ENCODE measurements around the gene SAMD11. TPM values are rescaled to one million over a fixed set of nuclear protein-coding genes. Genes with fewer than 3 reads are reported as not detected.
"Not testable (repeated sequence)": the region's sequence is repeated elsewhere in the genome, so short reads cannot be mapped to it uniquely, and the experiment has no call there.

The SAMD11 gene
- total RNA-seq, 2 experiments from 2014 or later: not detected

DNA sequence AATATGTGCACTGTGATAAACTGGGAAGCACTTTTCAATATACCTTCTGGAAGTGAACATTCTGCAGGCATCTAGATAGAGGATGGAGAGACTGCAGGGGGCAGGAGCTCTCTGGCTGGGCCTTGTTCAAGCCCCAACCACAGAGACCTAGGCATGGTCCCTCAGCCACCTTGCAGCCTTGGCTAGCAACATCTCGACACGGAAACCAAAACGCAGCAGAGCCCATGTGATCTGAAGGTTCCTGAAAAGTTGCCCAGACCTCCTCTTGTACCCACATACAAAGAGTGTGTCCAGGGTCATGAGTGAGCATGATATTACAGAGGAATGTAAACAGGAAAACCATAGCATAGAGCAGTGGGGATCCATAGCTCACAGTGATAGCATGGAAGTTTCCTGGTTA, 33.1 kb upstream of the SAMD11 start:
- peaks cover 27% of the 10 kb centered on the region for H3K27me3 Mint-ChIP-seq
- ATAC-seq (peak; percentile 63), DNase-seq (no peak)
- POLR2A ChIA-PET: no interaction called here
- intact Hi-C loops (cut with DNase I, micrococcal nuclease): no loop called here
- H3K4me3 Mint-ChIP-seq: no peak overlapping the region
- H3K4me1 Mint-ChIP-seq: peaks cover 12% of the 10 kb centered on the region
- H3K9me3 Mint-ChIP-seq (ENCODE audit: low read depth): no peaks in the 10 kb centered on the region
- CTCF ChIA-PET: interaction anchor here (0.7 to 1.2 kb wide), 2 partner anchors 15 to 955 kb away, joined by 3 read pairs; no protein-coding TSS in a partner anchor
- H3K27ac Mint-ChIP-seq: no peak overlapping the region
- H3K36me3 Mint-ChIP-seq (ENCODE audit: low read depth): no peaks in the 10 kb centered on the region

DNA sequence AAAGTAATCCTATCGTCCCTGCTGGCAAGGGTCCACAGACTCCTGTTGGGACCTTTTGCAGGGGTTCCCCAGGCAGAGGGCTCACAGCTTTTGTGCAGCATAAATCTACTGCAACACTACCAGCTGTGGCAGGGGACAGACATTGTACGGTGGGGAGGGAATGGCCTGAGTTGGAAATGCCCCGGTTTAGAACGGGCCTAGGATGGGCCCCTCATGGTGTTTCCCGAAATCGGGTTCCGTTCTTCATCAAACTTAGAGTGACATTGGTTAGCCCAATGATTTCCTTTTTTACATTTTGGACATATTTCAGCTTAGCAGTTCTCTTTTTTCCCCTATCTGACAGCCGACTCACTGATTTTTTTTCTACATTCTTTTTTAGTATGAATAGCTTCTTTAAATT, 26.5 kb upstream of the SAMD11 start:
- Mint-ChIP-seq H3K4me1 (peaks cover 12% of the 10 kb centered on the region), H3K4me3 (no peak overlapping the region), H3K36me3 (ENCODE audit: low read depth) (peaks cover 3% of the 10 kb centered on the region), H3K27ac (no peak overlapping the region), H3K9me3 (ENCODE audit: low read depth) (peaks cover 7% of the 10 kb centered on the region), H3K27me3 (peaks cover 28% of the 10 kb centered on the region)
- ATAC-seq: no peak
- intact Hi-C loops (cut with DNase I, micrococcal nuclease): no loop called here
- CTCF ChIA-PET: no interaction called here
- POLR2A ChIA-PET: no interaction called here
- DNase-seq: no peak

GRCh38 chr1:897951-898350, 25.8 kb upstream of the SAMD11 start:
- CTCF ChIA-PET; H3K27ac Mint-ChIP-seq; H3K9me3 Mint-ChIP-seq (ENCODE audit: low read depth); ATAC-seq; POLR2A ChIA-PET; H3K36me3 Mint-ChIP-seq (ENCODE audit: low read depth); H3K4me3 Mint-ChIP-seq; intact Hi-C loops (cut with DNase I, micrococcal nuclease); DNase-seq: not testable (repeated sequence)
- Mint-ChIP-seq H3K27me3 (peaks cover 28% of the 10 kb centered on the region), H3K4me1 (peaks cover 12% of the 10 kb centered on the region)

GRCh38 chr1:899636-900317, 23.9 kb upstream of the SAMD11 start:
- no peak overlapping the region for H3K27ac Mint-ChIP-seq
- H3K4me1 Mint-ChIP-seq: peaks cover 14% of the 10 kb centered on the region
- peaks cover 26% of the 10 kb centered on the region for H3K27me3 Mint-ChIP-seq
- H3K9me3 Mint-ChIP-seq (ENCODE audit: low read depth): peaks cover 7% of the 10 kb centered on the region
- CTCF ChIA-PET: no interaction called here
- peaks cover 3% of the 10 kb centered on the region for H3K36me3 Mint-ChIP-seq (ENCODE audit: low read depth)
- POLR2A ChIA-PET: no interaction called here
- no peak for DNase-seq
- ATAC-seq: no peak
- intact Hi-C loops (cut with DNase I, micrococcal nuclease): loop anchor here in 1 of 2 experiments (5.0 kb wide), 1 partner anchor 38 kb away; no protein-coding TSS in a partner anchor
- H3K4me3 Mint-ChIP-seq: no peak overlapping the region

DNA sequence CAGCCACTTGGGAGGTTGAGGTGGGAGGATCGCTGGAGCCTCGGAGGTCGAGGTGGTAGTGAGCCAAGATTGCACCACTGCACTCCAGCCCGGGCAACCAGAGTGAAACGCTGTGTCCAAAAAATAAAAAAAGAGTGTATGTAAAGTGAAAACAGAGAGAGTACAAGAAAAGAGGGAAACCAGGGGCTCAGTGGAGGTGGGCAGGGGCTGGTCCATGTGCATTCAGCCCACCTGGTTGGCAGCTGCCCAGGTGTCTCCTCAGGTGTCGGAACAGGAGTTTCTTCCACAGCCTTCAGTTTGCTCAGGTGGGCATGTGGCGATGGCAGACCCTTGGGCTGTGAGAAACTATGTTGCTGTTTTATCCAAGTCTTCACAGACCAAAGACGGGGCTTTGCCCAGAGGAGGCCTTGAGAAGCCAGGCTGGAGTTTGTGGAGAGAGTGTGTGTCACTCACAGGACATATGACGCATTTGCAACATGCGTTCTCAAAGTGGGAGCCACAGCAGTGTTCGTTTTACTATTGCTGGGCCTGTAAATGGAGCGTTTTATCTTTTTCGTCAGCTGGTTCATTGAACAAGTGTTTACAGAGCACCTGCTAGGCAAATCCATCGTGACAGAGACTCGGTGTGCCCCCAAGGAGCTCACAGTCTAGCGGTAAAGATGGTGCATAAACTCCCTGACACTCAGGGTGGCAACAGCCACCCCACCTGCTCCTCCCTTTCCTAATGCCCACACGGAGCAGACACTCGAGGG, 22.4 kb upstream of the SAMD11 start:
- H3K9me3 Mint-ChIP-seq (ENCODE audit: low read depth): peaks cover 7% of the 10 kb centered on the region
- intact Hi-C loops (cut with DNase I, micrococcal nuclease): loop anchor here in 1 of 2 experiments (5.0 kb wide), 1 partner anchor 36 kb away; no protein-coding TSS in a partner anchor
- POLR2A ChIA-PET: no interaction called here
- DNase-seq (no peak), ATAC-seq (no peak)
- H3K27ac Mint-ChIP-seq: no peak overlapping the region
- H3K4me1 Mint-ChIP-seq: peaks cover 19% of the 10 kb centered on the region
- H3K27me3 Mint-ChIP-seq: peaks cover 29% of the 10 kb centered on the region
- H3K36me3 Mint-ChIP-seq (ENCODE audit: low read depth): peaks cover 3% of the 10 kb centered on the region
- CTCF ChIA-PET: no interaction called here
- H3K4me3 Mint-ChIP-seq: no peak overlapping the region

- Mint-ChIP-seq H3K4me3 (no peak overlapping the region), H3K27me3 (peaks cover 29% of the 10 kb centered on the region), H3K27ac (no peak overlapping the region), H3K36me3 (ENCODE audit: low read depth) (peaks cover 3% of the 10 kb centered on the region), H3K9me3 (ENCODE audit: low read depth) (peaks cover 7% of the 10 kb centered on the region), H3K4me1 (peaks cover 19% of the 10 kb centered on the region)
- CTCF ChIA-PET: interaction anchor here (0.6 kb wide), 1 partner anchor 466 kb away, joined by 3 read pairs; no protein-coding TSS in a partner anchor
- intact Hi-C loops (cut with DNase I, micrococcal nuclease): loop anchor here in 1 of 2 experiments (5.0 kb wide), 1 partner anchor 34 kb away; no protein-coding TSS in a partner anchor
- ATAC-seq: no peak
- no peak for DNase-seq
- POLR2A ChIA-PET: no interaction called here
These were observed 20.9 kb upstream of the SAMD11 start for GRCh38 chr1:902802-903201.

DNA sequence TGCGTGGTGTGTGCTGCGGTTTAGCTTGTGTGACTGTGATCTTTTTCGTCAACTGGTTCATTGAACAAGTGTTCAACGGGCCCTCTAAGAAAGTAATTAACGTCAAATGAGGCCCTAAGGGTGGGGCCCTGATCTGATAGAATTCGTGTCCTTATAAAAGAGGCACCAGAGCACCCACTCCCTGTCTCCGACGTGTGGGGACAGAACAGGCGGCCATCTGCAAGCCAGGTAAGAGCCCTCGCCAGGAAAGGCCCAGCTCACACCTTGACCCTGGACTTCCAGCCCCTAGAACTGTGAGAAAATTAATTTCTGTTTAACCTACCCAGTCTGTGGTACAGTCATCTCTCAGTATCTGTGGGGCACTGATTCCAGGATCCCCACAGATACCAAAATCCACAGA, 20.4 kb upstream of the SAMD11 start:
- Mint-ChIP-seq H3K4me1 (peaks cover 14% of the 10 kb centered on the region), H3K4me3 (peak overlapping the region; percentile 6), H3K9me3 (ENCODE audit: low read depth) (peaks cover 3% of the 10 kb centered on the region), H3K27ac (no peak overlapping the region), H3K36me3 (ENCODE audit: low read depth) (no peaks in the 10 kb centered on the region), H3K27me3 (peaks cover 29% of the 10 kb centered on the region)
- intact Hi-C loops (cut with DNase I, micrococcal nuclease): loop anchor here in 1 of 2 experiments (5.0 kb wide), 1 partner anchor 34 kb away; no protein-coding TSS in a partner anchor
- no peak for ATAC-seq
- DNase-seq: no peak
- ChIA-PET CTCF (no interaction called here), POLR2A (no interaction called here)

DNA sequence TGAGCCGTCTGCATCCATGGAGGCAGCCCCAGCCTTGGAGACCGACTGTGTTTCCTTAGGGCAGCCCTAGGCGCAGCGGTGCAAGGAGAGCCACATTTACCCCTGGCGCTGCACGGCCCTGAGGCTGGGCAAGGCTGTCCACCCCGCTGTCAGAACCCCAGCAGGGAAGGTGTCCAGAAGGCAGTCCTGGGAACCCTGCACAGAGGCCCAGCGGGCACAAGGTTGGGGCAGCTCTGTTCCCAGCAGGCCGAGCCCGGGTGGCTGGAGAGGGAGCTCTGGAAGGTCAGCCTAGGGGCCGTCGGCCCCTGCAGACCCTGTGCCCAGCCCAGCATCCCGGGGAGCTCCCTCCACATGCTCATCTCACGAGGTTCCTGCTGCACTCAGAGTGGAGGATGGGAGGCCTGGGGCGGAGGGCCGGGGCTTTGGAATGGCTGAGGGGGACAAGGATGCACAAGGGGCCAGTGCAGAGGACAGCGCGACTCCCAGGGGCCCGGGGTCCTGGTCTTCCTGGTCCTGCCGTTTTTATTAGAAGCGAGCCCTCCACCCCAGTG, 19.9 kb upstream of the SAMD11 start:
- no peak for DNase-seq
- Mint-ChIP-seq H3K36me3 (ENCODE audit: low read depth) (no peaks in the 10 kb centered on the region), H3K27me3 (peaks cover 25% of the 10 kb centered on the region), H3K4me1 (peaks cover 9% of the 10 kb centered on the region), H3K27ac (no peak overlapping the region), H3K9me3 (ENCODE audit: low read depth) (no peaks in the 10 kb centered on the region), H3K4me3 (peak overlapping the region; percentile 6)
- ChIA-PET POLR2A (no interaction called here), CTCF (no interaction called here)
- ATAC-seq: no peak
- intact Hi-C loops (cut with DNase I, micrococcal nuclease): loop anchor here (1.0 to 5.0 kb wide), 5 partner anchors 34 to 161 kb away; partner anchors contain the start of gene NOC2L (in 1 of the 2)

DNA sequence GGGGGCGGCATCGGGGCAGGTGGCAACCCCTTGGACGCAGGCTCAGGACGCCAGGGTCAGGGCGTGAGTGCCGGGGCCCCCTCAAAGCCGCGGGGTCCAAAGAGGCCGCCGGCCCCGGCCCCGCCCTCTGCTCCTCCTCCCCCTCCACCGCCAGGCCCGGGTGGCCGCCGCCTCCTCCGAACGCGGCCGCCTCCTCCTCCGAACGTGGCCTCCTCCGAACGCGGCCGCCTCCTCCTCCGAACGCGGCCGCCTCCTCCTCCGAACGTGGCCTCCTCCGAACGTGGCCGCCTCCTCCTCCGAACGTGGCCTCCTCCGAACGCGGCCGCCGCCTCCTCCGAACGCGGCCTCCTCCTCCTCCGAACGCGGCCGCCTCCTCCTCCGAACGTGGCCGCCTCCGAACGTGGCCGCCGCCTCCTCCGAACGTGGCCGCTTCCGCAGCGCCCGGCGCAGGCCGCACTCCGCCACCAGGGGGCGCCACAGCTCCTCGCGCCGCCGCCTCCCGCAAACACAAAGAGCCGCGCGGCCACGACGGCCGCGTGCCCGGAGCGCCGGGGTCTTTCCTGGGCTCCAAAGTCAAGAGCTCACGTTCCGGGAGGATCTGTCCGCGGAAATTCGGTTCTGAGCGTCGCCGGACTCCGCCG, 19.3 kb upstream of the SAMD11 start:
- Mint-ChIP-seq H3K27ac (no peak overlapping the region), H3K4me3 (peak overlapping the region; percentile 64), H3K36me3 (ENCODE audit: low read depth) (no peaks in the 10 kb centered on the region), H3K9me3 (ENCODE audit: low read depth) (no peaks in the 10 kb centered on the region), H3K4me1 (peaks cover 7% of the 10 kb centered on the region), H3K27me3 (peaks cover 24% of the 10 kb centered on the region)
- ATAC-seq: peak; percentile 90
- peak; percentile 91 for DNase-seq
- intact Hi-C loops (cut with DNase I, micrococcal nuclease): loop anchor here (1.0 to 5.0 kb wide), 5 partner anchors 33 to 160 kb away; partner anchors contain the start of gene NOC2L (in 1 of the 2)
- CTCF ChIA-PET: interaction anchor here (0.6 to 2.1 kb wide), 2 partner anchors 27 to 78 kb away, joined by 3 to 6 read pairs; no protein-coding TSS in a partner anchor
- POLR2A ChIA-PET: no interaction called here

DNA sequence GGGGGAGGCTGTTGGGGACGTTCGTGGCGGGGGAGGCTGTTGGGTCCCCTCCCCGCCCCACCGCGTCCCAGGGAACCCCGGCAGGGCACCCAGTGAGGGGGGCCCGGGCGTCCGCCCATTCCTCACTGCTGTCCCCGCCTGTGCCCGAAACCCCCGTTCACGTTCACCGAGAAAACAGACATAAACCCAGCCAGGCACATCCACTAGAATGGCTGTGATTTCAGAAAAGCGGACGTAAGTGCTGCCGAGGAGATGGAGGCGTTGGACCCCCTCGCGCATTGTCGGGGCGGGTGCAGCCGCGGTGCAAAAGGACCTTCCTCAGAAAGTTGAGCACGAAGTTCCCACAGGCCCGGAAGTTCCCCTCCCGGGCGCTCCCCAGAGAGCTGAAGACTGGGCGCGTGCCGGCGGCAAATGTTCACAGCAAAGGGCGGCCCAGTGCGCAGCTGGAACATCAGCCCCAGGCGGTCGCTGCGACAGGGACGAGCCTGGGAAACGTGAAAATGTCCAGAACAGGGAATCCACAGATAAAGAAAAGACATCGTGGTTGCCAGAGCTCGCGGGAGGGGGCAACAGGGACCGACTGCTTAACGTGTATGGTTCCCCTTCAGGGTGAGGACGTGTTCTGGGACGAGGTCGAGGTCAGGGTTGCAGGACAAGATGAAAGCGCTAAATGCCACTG, 18.5 kb upstream of the SAMD11 start:
- H3K4me3 Mint-ChIP-seq: peak overlapping the region; percentile 43
- CTCF ChIA-PET: interaction anchor here (0.6 to 2.1 kb wide), 5 partner anchors 10 to 78 kb away, joined by 3 to 10 read pairs (median 4); no protein-coding TSS in a partner anchor
- no peak for ATAC-seq
- H3K27me3 Mint-ChIP-seq: peaks cover 23% of the 10 kb centered on the region
- no peaks in the 10 kb centered on the region for H3K9me3 Mint-ChIP-seq (ENCODE audit: low read depth)
- H3K27ac Mint-ChIP-seq: no peak overlapping the region
- intact Hi-C loops (cut with DNase I, micrococcal nuclease): loop anchor here in 1 of 2 experiments (2.0 kb wide), 1 partner anchor 36 kb away; no protein-coding TSS in a partner anchor
- H3K4me1 Mint-ChIP-seq: peaks cover 7% of the 10 kb centered on the region
- DNase-seq: peak; percentile 44
- H3K36me3 Mint-ChIP-seq (ENCODE audit: low read depth): no peaks in the 10 kb centered on the region
- POLR2A ChIA-PET: no interaction called here

All from activated CD4-positive, alpha-beta T cell treated with anti-CD3 and anti-CD28 coated beads for 36 hours (primary cell).